ENCODE measurements around the gene GRM7. TPM values are rescaled to one million over a fixed set of nuclear protein-coding genes. Genes with fewer than 3 reads are reported as not detected.

The GRM7 gene
- total RNA-seq, 1 experiment from 2014 or later, result not detected

- Histone ChIP-seq H3K9me3 (ENCODE audit: low read depth, low read length, poor library complexity, severe bottlenecking) (no peaks in the 10 kb centered on the region), H3K27ac (ENCODE audit: low read depth, low read length, poor library complexity, severe bottlenecking) (no peak overlapping the region), H3K4me1 (ENCODE audit: insufficient read depth, low read length, poor library complexity, severe bottlenecking) (no peaks in the 10 kb centered on the region), H3K4me3 (ENCODE audit: low read depth, low read length, poor library complexity, severe bottlenecking) (no peak overlapping the region), H3K36me3 (ENCODE audit: insufficient read depth, low read length, poor library complexity, severe bottlenecking) (no peaks in the 10 kb centered on the region), H3K27me3 (replicated peaks; ENCODE audit: insufficient read depth, low read depth, low read length, poor library complexity) (no peaks in the 10 kb centered on the region)
- no peak for TF ChIP-seq EZH2 (IDR thresholded peaks at IDR 0.05; ENCODE audit: borderline replicate concordance, low read depth, low read length, poor library complexity, severe bottlenecking)
- TF ChIP-seq CTCF (conservative IDR thresholded peaks at IDR 0.05; ENCODE audit: low read depth, low read length), result no peak
- DNase-seq (ENCODE audit: low spot score), result no peak
- ChIA-PET CTCF (no interaction called here), POLR2A (ENCODE audit: low non-redundant PET) (no interaction called here)
- intact Hi-C loops (cut with micrococcal nuclease; ENCODE audit: unreplicated experiment), result no loop called here
- BruUV-seq (replicated peaks), result no TSS peak
Observed at GRCh38 chr3:7264196-7264526, 403.2 kb downstream of the GRM7 start.

- TF ChIP-seq CTCF (conservative IDR thresholded peaks at IDR 0.05; ENCODE audit: low read depth, low read length) (no peak), EZH2 (IDR thresholded peaks at IDR 0.05; ENCODE audit: borderline replicate concordance, low read depth, low read length, poor library complexity, severe bottlenecking) (no peak)
- no peak overlapping the region for H3K4me3 ChIP-seq (ENCODE audit: low read depth, low read length, poor library complexity, severe bottlenecking)
- POLR2A ChIA-PET (ENCODE audit: low non-redundant PET), result no interaction called here
- DNase-seq (ENCODE audit: low spot score), result no peak
- no peaks in the 10 kb centered on the region for H3K27me3 ChIP-seq (replicated peaks; ENCODE audit: insufficient read depth, low read depth, low read length, poor library complexity)
- intact Hi-C loops (cut with micrococcal nuclease; ENCODE audit: unreplicated experiment), result no loop called here
- no TSS peak for BruUV-seq (replicated peaks)
- no peaks in the 10 kb centered on the region for H3K9me3 ChIP-seq (ENCODE audit: low read depth, low read length, poor library complexity, severe bottlenecking)
- no peaks in the 10 kb centered on the region for H3K36me3 ChIP-seq (ENCODE audit: insufficient read depth, low read length, poor library complexity, severe bottlenecking)
- CTCF ChIA-PET, result no interaction called here
- H3K27ac ChIP-seq (ENCODE audit: low read depth, low read length, poor library complexity, severe bottlenecking), result no peak overlapping the region
- no peaks in the 10 kb centered on the region for H3K4me1 ChIP-seq (ENCODE audit: insufficient read depth, low read length, poor library complexity, severe bottlenecking)
Observed at GRCh38 chr3:7265736-7266135, 404.8 kb downstream of the GRM7 start.

- TF ChIP-seq EZH2 (IDR thresholded peaks at IDR 0.05; ENCODE audit: borderline replicate concordance, low read depth, low read length, poor library complexity, severe bottlenecking) (no peak), CTCF (conservative IDR thresholded peaks at IDR 0.05; ENCODE audit: low read depth, low read length) (no peak)
- H3K4me1 ChIP-seq (ENCODE audit: insufficient read depth, low read length, poor library complexity, severe bottlenecking), result no peaks in the 10 kb centered on the region
- no peaks in the 10 kb centered on the region for H3K36me3 ChIP-seq (ENCODE audit: insufficient read depth, low read length, poor library complexity, severe bottlenecking)
- H3K27me3 ChIP-seq (replicated peaks; ENCODE audit: insufficient read depth, low read depth, low read length, poor library complexity), result no peaks in the 10 kb centered on the region
- H3K27ac ChIP-seq (ENCODE audit: low read depth, low read length, poor library complexity, severe bottlenecking), result no peak overlapping the region
- no peaks in the 10 kb centered on the region for H3K9me3 ChIP-seq (ENCODE audit: low read depth, low read length, poor library complexity, severe bottlenecking)
- no peak overlapping the region for H3K4me3 ChIP-seq (ENCODE audit: low read depth, low read length, poor library complexity, severe bottlenecking)
- BruUV-seq (replicated peaks), result no TSS peak
- ChIA-PET POLR2A (ENCODE audit: low non-redundant PET) (no interaction called here), CTCF (no interaction called here)
- intact Hi-C loops (cut with micrococcal nuclease; ENCODE audit: unreplicated experiment), result no loop called here
- no peak for DNase-seq (ENCODE audit: low spot score)
Observed at GRCh38 chr3:7266551-7266950, 405.6 kb downstream of the GRM7 start.

Data from A673 (cell line).